Stomach (tissue), 9 donors: ENCODE data around the gene NUBPL. TPM values are rescaled to one million over a fixed set of nuclear protein-coding genes. Genes with fewer than 3 reads are reported as not detected.
"Not testable (repeated sequence)": the region's sequence is repeated elsewhere in the genome, so short reads cannot be mapped to it uniquely, and the experiment has no call there.

Experiments
- DNase-seq, 2 donors: peaks; one replicate each; pipeline versions ENCODE4 v3.0.0 to v3.0.0-alpha.2; 2013 to 2019
- H3K27ac ChIP-seq, 5 donors: fragments of 200-600 bp in 4 of 5; sonication (generic) in 4 of 5; one replicate each; pipeline ENCODE4 v1.5.1; 2013 to 2019; ENCODE audit warnings: mild to moderate bottlenecking in 1 of 5, moderate library complexity in 1 of 5
- H3K27me3 ChIP-seq, 3 donors: fragments of 200-600 bp; sonication (generic); one replicate each; pipeline ENCODE4 v1.5.1; 2017 to 2019; ENCODE audit warnings: mixed run types in 1 of 3
- H3K36me3 ChIP-seq, 4 donors: fragments of 200-600 bp; sonication (generic); 1 replicate in 3 of 4; 2 replicates in 1 of 4; pipeline ENCODE4 v1.5.1; 2016 to 2019
- H3K4me1 ChIP-seq, 4 donors: fragments of 200-600 bp; sonication (generic); one replicate each; pipeline ENCODE4 v1.5.1; 2016 to 2019
- H3K4me3 ChIP-seq, 4 donors: fragments of 200-600 bp; sonication (generic) in 3 of 4; one replicate each; pipeline ENCODE4 v1.5.1; 2016 to 2019; ENCODE audit warnings: mild to moderate bottlenecking in 1 of 4
- H3K9me3 ChIP-seq, 4 donors: fragments of 200-600 bp; sonication (generic); one replicate each; pipeline ENCODE4 v1.5.1; 2016 to 2019
- EP300 ChIP-seq: sonication (generic); formaldehyde crosslinking; IDR thresholded peaks from one replicate; pipeline ENCODE4 v1.6.1; 2017; ENCODE audit warnings: antibody characterized with exemption
- POLR2A ChIP-seq, 4 donors: fragments of 450-650 bp; IDR thresholded peaks; one replicate each; pipeline ENCODE4 v1.6.1; 2016; ENCODE audit warnings: antibody characterized with exemption in 4 of 4, control low read depth in 2 of 4, mild to moderate bottlenecking in 1 of 4, moderate library complexity in 1 of 4
- POLR2AphosphoS5 ChIP-seq, 3 donors: sonication (generic); formaldehyde crosslinking; IDR thresholded peaks; one replicate each; pipeline ENCODE4 v1.6.1; 2016; ENCODE audit warnings: antibody characterized with exemption in 3 of 3
- WGBS, 5 donors: extraction: QIAGEN DNeasy Blood & Tissue Kit in 3 of 5; methylation state at CpG; one replicate each; pipeline versions ENCODE4 v1.1.5 to v1.1.7; 2013 to 2018; 5-methylcytosine and 5-hydroxymethylcytosine counted together
- intact Hi-C: fragments of 100-400 bp; cut with DNase I; formaldehyde crosslinking; loops from one replicate; pipeline ENCODE4 v1.15.1; 2023; ENCODE audit warnings: low total_unique reads
- polyA plus RNA-seq, 3 donors: library from polyadenylated mRNA; stranded (reverse); fragments of 200-250 nt; gene quantifications; one replicate each; pipeline ENCODE4 v1.2.3, GENCODE V29; 2013
- total RNA-seq, 5 donors: library from RNA; depleted of rRNA; stranded (reverse); fragments of >200 nt; gene quantifications; one replicate each; pipeline versions ENCODE4 v1.1.0 to v1.2.3, GENCODE V29; 2014 to 2016
- TF ChIP-seq, protein P1 (sequence below), 7 experiments: fragments of 450-650 bp in 4 of 7; fragments of 200-600 bp in 3 of 7; sonication (generic) in 3 of 7; IDR thresholded peaks; one replicate each; pipeline ENCODE4 v1.5.1; 2016 to 2019; ENCODE audit warnings: antibody characterized with exemption in 7 of 7, control low read depth in 2 of 7, mild to moderate bottlenecking in 1 of 7
- donor health status: healthy with polysubstance abuse.
- donor health status: Bipolar disorder and iron deficiency.
- donor health status: healthy.

NUBPL gene
- total and polyA plus RNA-seq, 8 donors = 0.58 to 25.7 (median 5.0) TPM

DNA sequence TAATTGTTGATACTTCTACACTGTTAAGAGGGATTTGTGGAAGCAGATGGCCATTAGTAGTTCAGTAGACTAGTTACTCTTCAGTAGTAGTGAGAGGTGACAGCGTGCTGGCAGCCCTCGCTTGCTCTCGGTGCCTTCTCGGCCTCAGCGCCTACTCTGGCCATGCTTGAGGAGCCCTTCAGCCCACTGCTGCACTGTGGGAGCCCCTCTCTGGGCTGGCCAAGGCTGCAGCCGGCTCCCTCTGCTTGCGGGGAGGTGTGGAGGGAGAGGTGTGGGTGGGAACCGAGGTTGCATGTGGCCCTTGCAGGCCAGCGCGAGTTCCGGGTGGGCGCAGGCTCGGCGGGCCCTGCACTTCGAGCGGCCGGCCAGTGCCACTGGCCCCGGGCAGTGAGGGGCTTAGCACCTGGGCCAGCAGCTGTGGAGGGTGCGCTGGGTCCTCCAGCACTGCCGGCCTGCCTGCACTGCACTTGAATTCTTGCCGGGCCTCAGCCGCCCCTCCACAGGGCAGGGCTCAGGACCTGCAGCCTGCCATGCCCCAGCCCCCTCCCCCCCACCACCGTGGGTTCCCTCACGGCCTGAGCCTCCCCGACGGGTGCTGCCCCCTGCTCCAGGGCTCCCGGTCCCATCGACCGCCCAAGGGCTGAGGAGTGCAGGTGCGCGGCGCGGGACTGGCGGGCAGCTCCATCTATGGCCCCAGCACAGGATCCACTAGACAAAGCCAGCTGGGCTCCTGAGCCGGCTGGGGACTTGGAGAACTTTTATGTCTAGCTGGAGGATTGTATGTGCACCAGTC is 139.3 kb downstream of the NUBPL start:
- no peaks in the 10 kb centered on the region for H3K27me3 ChIP-seq
- no peak overlapping the region for H3K4me3 ChIP-seq
- DNase-seq = no peak
- peaks cover 0 to 8% (median 0%) of the 10 kb centered on the region in 4 donors for H3K4me1 ChIP-seq
- H3K27ac ChIP-seq = no peak overlapping the region
- 93 to 98% (median 94%) methylated on average over 18 to 35 of the region's 35 CpGs for WGBS, 5 donors
- intact Hi-C loops = no loop called here
- H3K36me3 ChIP-seq = peaks cover 5 to 31% (median 18%) of the 10 kb centered on the region in 4 donors
- no peak for TF ChIP-seq EP300
- no peak for TF ChIP-seq POLR2A (IDR thresholded peaks at IDR 0.05)
- TF ChIP-seq, protein P1, sequence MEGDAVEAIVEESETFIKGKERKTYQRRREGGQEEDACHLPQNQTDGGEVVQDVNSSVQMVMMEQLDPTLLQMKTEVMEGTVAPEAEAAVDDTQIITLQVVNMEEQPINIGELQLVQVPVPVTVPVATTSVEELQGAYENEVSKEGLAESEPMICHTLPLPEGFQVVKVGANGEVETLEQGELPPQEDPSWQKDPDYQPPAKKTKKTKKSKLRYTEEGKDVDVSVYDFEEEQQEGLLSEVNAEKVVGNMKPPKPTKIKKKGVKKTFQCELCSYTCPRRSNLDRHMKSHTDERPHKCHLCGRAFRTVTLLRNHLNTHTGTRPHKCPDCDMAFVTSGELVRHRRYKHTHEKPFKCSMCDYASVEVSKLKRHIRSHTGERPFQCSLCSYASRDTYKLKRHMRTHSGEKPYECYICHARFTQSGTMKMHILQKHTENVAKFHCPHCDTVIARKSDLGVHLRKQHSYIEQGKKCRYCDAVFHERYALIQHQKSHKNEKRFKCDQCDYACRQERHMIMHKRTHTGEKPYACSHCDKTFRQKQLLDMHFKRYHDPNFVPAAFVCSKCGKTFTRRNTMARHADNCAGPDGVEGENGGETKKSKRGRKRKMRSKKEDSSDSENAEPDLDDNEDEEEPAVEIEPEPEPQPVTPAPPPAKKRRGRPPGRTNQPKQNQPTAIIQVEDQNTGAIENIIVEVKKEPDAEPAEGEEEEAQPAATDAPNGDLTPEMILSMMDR (IDR thresholded peaks at IDR 0.05) = no peak
- no peak for TF ChIP-seq POLR2AphosphoS5 (IDR thresholded peaks at IDR 0.05)
- H3K9me3 ChIP-seq = peaks cover 0 to 20% (median 6%) of the 10 kb centered on the region in 4 donors

DNA sequence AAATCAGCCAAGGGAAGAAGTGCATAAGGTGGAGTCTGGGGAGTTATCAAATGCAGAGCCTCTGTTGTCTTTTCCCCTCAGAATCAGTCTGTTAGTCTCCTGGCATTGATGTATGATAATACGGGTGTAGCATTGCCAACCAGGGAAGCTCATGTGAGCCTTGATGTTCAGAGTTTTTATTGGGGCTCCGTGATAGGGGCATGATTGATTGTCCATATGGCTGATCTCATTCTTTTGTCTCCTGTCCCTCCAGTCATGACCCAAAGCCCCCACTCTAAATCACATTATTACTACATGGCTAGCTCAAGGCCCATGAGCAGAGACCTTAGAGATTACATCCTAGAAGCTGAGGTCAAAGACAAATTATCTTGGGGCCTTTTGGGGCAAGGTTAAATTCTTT is 140.9 kb downstream of the NUBPL start:
- H3K27me3 ChIP-seq = no peaks in the 10 kb centered on the region
- H3K27ac ChIP-seq = no peak overlapping the region
- peaks cover 5 to 36% (median 25%) of the 10 kb centered on the region in 4 donors for H3K36me3 ChIP-seq
- no peak for TF ChIP-seq EP300
- TF ChIP-seq POLR2AphosphoS5 (IDR thresholded peaks at IDR 0.05) = no peak
- TF ChIP-seq, protein P1 (IDR thresholded peaks at IDR 0.05) = no peak
- TF ChIP-seq POLR2A (IDR thresholded peaks at IDR 0.05) = no peak
- H3K9me3 ChIP-seq = peaks cover 0 to 20% (median 9%) of the 10 kb centered on the region in 4 donors
- DNase-seq = no peak
- no peak overlapping the region for H3K4me3 ChIP-seq
- intact Hi-C loops = no loop called here
- 74 to 100% (median 93%) methylated on average over 2 of the region's 2 CpGs for WGBS, 5 donors
- no peaks in the 10 kb centered on the region for H3K4me1 ChIP-seq

DNA sequence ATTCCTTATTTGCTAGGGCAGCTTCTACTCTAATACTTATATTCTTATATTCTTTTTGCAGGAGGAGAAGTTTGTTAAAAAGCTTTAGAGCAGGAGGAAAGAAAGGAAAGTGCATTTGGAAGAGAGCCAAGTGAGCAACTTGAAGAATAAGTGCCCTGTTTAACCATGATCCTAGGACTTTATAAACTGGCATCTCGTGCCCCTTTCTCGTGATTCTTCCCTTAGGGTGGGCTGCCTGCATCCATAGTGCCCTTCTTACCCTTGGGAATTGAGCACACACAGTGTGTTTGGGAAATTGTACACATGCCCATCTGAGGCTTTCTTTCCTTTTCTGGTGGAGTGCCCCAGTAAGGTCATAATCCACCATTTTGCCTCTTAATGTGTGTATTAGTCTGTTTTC is 141.9 kb downstream of the NUBPL start:
- Histone ChIP-seq H3K36me3 (peaks cover 5 to 36% (median 25%) of the 10 kb centered on the region in 4 donors), H3K27me3 (no peaks in the 10 kb centered on the region), H3K4me1 (no peaks in the 10 kb centered on the region), H3K4me3 (no peak overlapping the region), H3K9me3 (peaks cover 0 to 20% (median 9%) of the 10 kb centered on the region in 4 donors), H3K27ac (no peak overlapping the region)
- no peak for TF ChIP-seq POLR2A (IDR thresholded peaks at IDR 0.05)
- DNase-seq = no peak
- intact Hi-C loops = no loop called here
- WGBS, 5 donors = 67 to 96% (median 94%) methylated on average over 2 of the region's 2 CpGs

- H3K9me3 ChIP-seq = peaks cover 0 to 15% (median 6%) of the 10 kb centered on the region in 4 donors
- peaks cover 5 to 35% (median 25%) of the 10 kb centered on the region in 4 donors for H3K36me3 ChIP-seq
- no peak for DNase-seq
- H3K27ac ChIP-seq = no peak overlapping the region
- H3K4me3 ChIP-seq = no peak overlapping the region
- no peak for TF ChIP-seq EP300
- TF ChIP-seq POLR2AphosphoS5 (IDR thresholded peaks at IDR 0.05) = no peak
- no peak for TF ChIP-seq POLR2A (IDR thresholded peaks at IDR 0.05)
- TF ChIP-seq, protein P1 (IDR thresholded peaks at IDR 0.05) = no peak
- intact Hi-C loops = no loop called here
- no peaks in the 10 kb centered on the region for H3K27me3 ChIP-seq
- H3K4me1 ChIP-seq = no peaks in the 10 kb centered on the region
- WGBS, 5 donors = 80 to 100% (median 88%) methylated on average over 5 to 14 of the region's 14 CpGs; no CpG with 5 or more reads in 1 of the 5 donors
Observed at GRCh38 chr14:31705731-31706130, 144.5 kb downstream of the NUBPL start.

DNA sequence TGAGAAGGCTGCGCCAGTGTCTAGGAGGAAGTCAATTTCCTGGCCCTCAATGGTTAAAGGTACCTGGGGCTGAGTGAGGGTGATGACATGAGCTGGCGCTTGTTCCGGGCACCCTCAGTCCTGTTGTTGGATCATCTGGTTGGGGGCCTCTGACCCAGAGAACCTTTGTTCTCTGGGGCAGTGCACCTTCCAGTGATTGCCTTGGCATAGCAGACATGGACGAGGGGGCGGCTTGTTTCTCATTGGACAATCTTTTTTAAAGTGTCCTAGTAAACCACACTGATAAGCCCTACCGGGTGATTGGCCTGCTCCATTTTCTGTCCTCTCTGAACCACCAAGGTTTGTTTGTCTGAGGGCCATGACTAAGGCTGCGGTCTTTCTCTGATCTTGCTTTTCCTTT is 147.5 kb downstream of the NUBPL start:
- H3K9me3 ChIP-seq, H3K4me3 ChIP-seq, H3K4me1 ChIP-seq, H3K27me3 ChIP-seq, H3K27ac ChIP-seq, DNase-seq, intact Hi-C loops: not testable (repeated sequence)
- WGBS, 5 donors = 95 to 98% (median 97%) methylated on average over 7 of the region's 7 CpGs
- peaks cover 5 to 41% (median 23%) of the 10 kb centered on the region in 4 donors for H3K36me3 ChIP-seq
